Measurements from ENCODE around the gene SLC5A11. TPM values are rescaled to one million over a fixed set of nuclear protein-coding genes. Genes with fewer than 3 reads are reported as not detected.

SLC5A11 gene
- total RNA-seq, 2 donors from 2014 or later, result not detected

GRCh38 chr16:24834459-24835335 lies 11.1 kb upstream of the SLC5A11 start:
- H3K4me3 ChIP-seq, result no peak overlapping the region
- TF ChIP-seq POLR2AphosphoS5 (IDR thresholded peaks at IDR 0.05), result no peak
- TF ChIP-seq CTCF (IDR thresholded peaks at IDR 0.05), result peak in 3 of 4 experiments; percentile 26 to 41 (median 32)
- no peak for TF ChIP-seq POLR2A (IDR thresholded peaks at IDR 0.05)
- H3K36me3 ChIP-seq, result no peaks in the 10 kb centered on the region
- no peaks in the 10 kb centered on the region for H3K4me1 ChIP-seq (replicated peaks)
- intact Hi-C loops (cut with DNase I), result no loop called here
- H3K27me3 ChIP-seq (replicated peaks; ENCODE audit: insufficient read depth), result no peaks in the 10 kb centered on the region
- no peak overlapping the region for H3K27ac ChIP-seq
- H3K9me3 ChIP-seq, result no peaks in the 10 kb centered on the region
- 58% methylated on average over 7 of the region's 7 CpGs for WGBS
- DNase-seq (ENCODE audit: low spot score), result peak; percentile 15

GRCh38 chr16:24836836-24837235 lies 8.9 kb upstream of the SLC5A11 start:
- WGBS, result 86% methylated on average over 6 of the region's 6 CpGs
- no peaks in the 10 kb centered on the region for H3K9me3 ChIP-seq
- H3K4me3 ChIP-seq, result no peak overlapping the region
- DNase-seq (ENCODE audit: low spot score), result no peak
- no peaks in the 10 kb centered on the region for H3K27me3 ChIP-seq (replicated peaks; ENCODE audit: insufficient read depth)
- H3K36me3 ChIP-seq, result no peaks in the 10 kb centered on the region
- no peak overlapping the region for H3K27ac ChIP-seq
- H3K4me1 ChIP-seq (replicated peaks), result no peaks in the 10 kb centered on the region
- intact Hi-C loops (cut with DNase I), result no loop called here
- TF ChIP-seq POLR2A (IDR thresholded peaks at IDR 0.05), result no peak
- TF ChIP-seq POLR2AphosphoS5 (IDR thresholded peaks at IDR 0.05), result no peak
- no peak for TF ChIP-seq CTCF (IDR thresholded peaks at IDR 0.05)

- Histone ChIP-seq H3K36me3 (no peaks in the 10 kb centered on the region), H3K9me3 (no peaks in the 10 kb centered on the region), H3K4me1 (replicated peaks) (no peaks in the 10 kb centered on the region), H3K4me3 (no peak overlapping the region), H3K27ac (no peak overlapping the region), H3K27me3 (replicated peaks; ENCODE audit: insufficient read depth) (no peaks in the 10 kb centered on the region)
- intact Hi-C loops (cut with DNase I), result no loop called here
- WGBS, result 86% methylated on average over 9 of the region's 9 CpGs
- no peak for DNase-seq (ENCODE audit: low spot score)
- TF ChIP-seq POLR2AphosphoS5 (IDR thresholded peaks at IDR 0.05) (no peak), CTCF (IDR thresholded peaks at IDR 0.05) (no peak), POLR2A (IDR thresholded peaks at IDR 0.05) (no peak)
These were observed 7.8 kb upstream of the SLC5A11 start for GRCh38 chr16:24837969-24838368.

GRCh38 chr16:24838554-24839266 lies 7.1 kb upstream of the SLC5A11 start:
- H3K27me3 ChIP-seq (replicated peaks; ENCODE audit: insufficient read depth), result no peaks in the 10 kb centered on the region
- H3K9me3 ChIP-seq, result no peaks in the 10 kb centered on the region
- intact Hi-C loops (cut with DNase I), result no loop called here
- 26% methylated on average over 5 of the region's 5 CpGs for WGBS
- no peak overlapping the region for H3K4me3 ChIP-seq
- no peak overlapping the region for H3K27ac ChIP-seq
- H3K4me1 ChIP-seq (replicated peaks), result no peaks in the 10 kb centered on the region
- DNase-seq (ENCODE audit: low spot score), result no peak
- no peak for TF ChIP-seq CTCF (IDR thresholded peaks at IDR 0.05)
- no peak for TF ChIP-seq POLR2A (IDR thresholded peaks at IDR 0.05)
- no peak for TF ChIP-seq POLR2AphosphoS5 (IDR thresholded peaks at IDR 0.05)
- H3K36me3 ChIP-seq, result no peaks in the 10 kb centered on the region

All from prostate gland (tissue), 2 donors.